AG20443 (cell line): Measurements from ENCODE around the gene MEDAG.

Experiments used
- DNase-seq: peaks from one replicate; pipeline ENCODE4 v3.0.0; 2012; ENCODE audit warnings: low spot score, mixed read lengths

MEDAG gene

GRCh38 chr13:30905932-30906383 lies at the start of gene MEDAG:
Gene MEDAG, plus strand, starts transcription at chr13:30906271. Its CDS starts 245 bp downstream, at chr13:30906516.
- DNase-seq: peak; percentile 85

GRCh38 chr13:30857018-30857417 lies 49.1 kb upstream of the MEDAG start:
- peak; percentile 67 for DNase-seq

- no peak for DNase-seq
These were observed 48.4 kb upstream of the MEDAG start for GRCh38 chr13:30857636-30858035.

GRCh38 chr13:30859326-30859725 lies 46.7 kb upstream of the MEDAG start:
- DNase-seq: no peak

GRCh38 chr13:30861163-30861562 lies 44.9 kb upstream of the MEDAG start:
- DNase-seq: no peak

GRCh38 chr13:30861836-30862467 lies 44.1 kb upstream of the MEDAG start:
- no peak for DNase-seq

GRCh38 chr13:30862707-30863106 lies 43.4 kb upstream of the MEDAG start:
- no peak for DNase-seq

GRCh38 chr13:30863231-30863630 lies 42.8 kb upstream of the MEDAG start:
- no peak for DNase-seq

GRCh38 chr13:30863796-30864195 lies 42.3 kb upstream of the MEDAG start:
- no peak for DNase-seq

GRCh38 chr13:30864433-30865122 lies 41.5 kb upstream of the MEDAG start:
- peak; percentile 63 for DNase-seq

- DNase-seq: peak; percentile 74
These were observed 40.7 kb upstream of the MEDAG start for GRCh38 chr13:30865123-30866049.

- DNase-seq: no peak
These were observed 39.4 kb upstream of the MEDAG start for GRCh38 chr13:30866677-30867076.

GRCh38 chr13:30867089-30867669 lies 38.9 kb upstream of the MEDAG start:
- no peak for DNase-seq

GRCh38 chr13:30868799-30869470 lies 37.1 kb upstream of the MEDAG start:
- no peak for DNase-seq

GRCh38 chr13:30869491-30869890 lies 36.6 kb upstream of the MEDAG start:
- peak; percentile 69 for DNase-seq

- DNase-seq: peak; percentile 93
These were observed 35.8 kb upstream of the MEDAG start for GRCh38 chr13:30870049-30870884.

GRCh38 chr13:30870916-30871587 lies 35.0 kb upstream of the MEDAG start:
- no peak for DNase-seq

GRCh38 chr13:30871588-30872275 lies 34.3 kb upstream of the MEDAG start:
- DNase-seq: no peak

GRCh38 chr13:30872276-30872594 lies 33.8 kb upstream of the MEDAG start:
- DNase-seq: no peak
